Kidney capillary endothelial cell (primary cell): ENCODE results near the gene NLK.
"Not testable (repeated sequence)": the region's sequence is repeated elsewhere in the genome, so short reads cannot be mapped to it uniquely, and the experiment has no call there.

Experiments used
- DNase-seq: peaks from one replicate; pipeline ENCODE4 v3.0.0-alpha.2; 2018; ENCODE audit warnings: low spot score

Gene NLK

GRCh38 chr17:28042657-28042720 lies at the start of gene NLK:
Gene NLK (plus strand): TSS chr17:28042677. CDS start chr17:28042874, 197 bp downstream.
- no peak for DNase-seq

GRCh38 chr17:27993161-27993695 lies 49.2 kb upstream of the NLK start:
- no peak for DNase-seq

- no peak for DNase-seq
Measured at GRCh38 chr17:27993723-27994310, 48.7 kb upstream of the NLK start.

GRCh38 chr17:27994586-27994985 lies 47.9 kb upstream of the NLK start:
- DNase-seq = no peak

- DNase-seq = no peak
Measured at GRCh38 chr17:27995554-27995953, 46.9 kb upstream of the NLK start.

GRCh38 chr17:27996202-27997043 lies 46.1 kb upstream of the NLK start:
- no peak for DNase-seq

GRCh38 chr17:27997044-27997401 lies 45.5 kb upstream of the NLK start:
- DNase-seq = no peak

GRCh38 chr17:27997522-27997921 lies 45.0 kb upstream of the NLK start:
- DNase-seq = no peak

- DNase-seq = no peak
Measured at GRCh38 chr17:28001149-28001548, 41.3 kb upstream of the NLK start.

- DNase-seq = no peak
Measured at GRCh38 chr17:28004344-28004743, 38.1 kb upstream of the NLK start.

- not testable (repeated sequence) for DNase-seq
Measured at GRCh38 chr17:28007925-28008324, 34.6 kb upstream of the NLK start.

- peak; percentile 51 for DNase-seq
Measured at GRCh38 chr17:28008513-28008912, 34.0 kb upstream of the NLK start.

GRCh38 chr17:28010406-28010805 lies 32.1 kb upstream of the NLK start:
- no peak for DNase-seq

GRCh38 chr17:28018439-28019070 lies 23.9 kb upstream of the NLK start:
- no peak for DNase-seq

- no peak for DNase-seq
Measured at GRCh38 chr17:28020515-28020914, 22.0 kb upstream of the NLK start.

- no peak for DNase-seq
Measured at GRCh38 chr17:28029044-28029443, 13.4 kb upstream of the NLK start.

- no peak for DNase-seq
Measured at GRCh38 chr17:28030386-28030785, 12.1 kb upstream of the NLK start.

GRCh38 chr17:28031174-28031573 lies 11.3 kb upstream of the NLK start:
- DNase-seq = no peak

GRCh38 chr17:28033972-28034714 lies 8.3 kb upstream of the NLK start:
- peak; percentile 94 for DNase-seq

- DNase-seq = not testable (repeated sequence)
Measured at GRCh38 chr17:28035452-28035851, 7.0 kb upstream of the NLK start.

- not testable (repeated sequence) for DNase-seq
Measured at GRCh38 chr17:28035884-28036283, 6.6 kb upstream of the NLK start.

- DNase-seq = no peak
Measured at GRCh38 chr17:28038802-28039201, 3.7 kb upstream of the NLK start.

- DNase-seq = no peak
Measured at GRCh38 chr17:28039251-28039650, 3.2 kb upstream of the NLK start.
